Lower leg skin (tissue), 3 donors: ENCODE results near the gene ZNF483.

Source experiments
- POLR2A ChIP-seq, 2 donors: fragments of 450-650 bp; IDR thresholded peaks; one replicate each; pipeline ENCODE4 v1.6.1; 2016 to 2017; ENCODE audit warnings: antibody characterized with exemption in 2 of 2, mild to moderate bottlenecking in 1 of 2, moderate library complexity in 1 of 2
- TF ChIP-seq, protein P1 (sequence below), 3 donors: fragments of 450-650 bp; IDR thresholded peaks; one replicate each; pipeline ENCODE4 v1.5.1; 2016; ENCODE audit warnings: antibody characterized with exemption in 3 of 3, mild to moderate bottlenecking in 3 of 3, moderate library complexity in 2 of 3

DNA sequence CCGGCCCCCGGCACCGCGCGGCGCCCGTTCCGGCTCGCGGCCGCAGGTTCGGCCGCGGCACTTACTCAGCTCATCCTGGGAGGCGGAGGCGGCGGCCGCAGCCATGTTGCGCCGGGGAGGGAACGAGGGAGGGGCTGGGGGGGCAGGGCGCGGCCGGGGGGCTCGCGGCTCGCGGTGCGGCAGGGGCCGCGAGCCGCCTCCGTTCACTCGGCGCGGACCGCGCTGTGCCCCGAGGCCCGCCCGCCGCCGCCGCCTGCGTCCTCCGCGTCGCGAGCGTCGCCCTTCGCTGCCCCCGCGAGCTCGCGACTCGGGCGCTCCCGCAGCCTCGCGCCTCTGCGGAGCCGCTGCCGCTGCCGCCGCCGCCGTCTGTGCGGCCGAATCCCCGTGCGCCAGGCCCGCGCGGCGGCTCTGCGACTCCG is 41.5 kb upstream of the ZNF483 start:
- TF ChIP-seq, protein P1, sequence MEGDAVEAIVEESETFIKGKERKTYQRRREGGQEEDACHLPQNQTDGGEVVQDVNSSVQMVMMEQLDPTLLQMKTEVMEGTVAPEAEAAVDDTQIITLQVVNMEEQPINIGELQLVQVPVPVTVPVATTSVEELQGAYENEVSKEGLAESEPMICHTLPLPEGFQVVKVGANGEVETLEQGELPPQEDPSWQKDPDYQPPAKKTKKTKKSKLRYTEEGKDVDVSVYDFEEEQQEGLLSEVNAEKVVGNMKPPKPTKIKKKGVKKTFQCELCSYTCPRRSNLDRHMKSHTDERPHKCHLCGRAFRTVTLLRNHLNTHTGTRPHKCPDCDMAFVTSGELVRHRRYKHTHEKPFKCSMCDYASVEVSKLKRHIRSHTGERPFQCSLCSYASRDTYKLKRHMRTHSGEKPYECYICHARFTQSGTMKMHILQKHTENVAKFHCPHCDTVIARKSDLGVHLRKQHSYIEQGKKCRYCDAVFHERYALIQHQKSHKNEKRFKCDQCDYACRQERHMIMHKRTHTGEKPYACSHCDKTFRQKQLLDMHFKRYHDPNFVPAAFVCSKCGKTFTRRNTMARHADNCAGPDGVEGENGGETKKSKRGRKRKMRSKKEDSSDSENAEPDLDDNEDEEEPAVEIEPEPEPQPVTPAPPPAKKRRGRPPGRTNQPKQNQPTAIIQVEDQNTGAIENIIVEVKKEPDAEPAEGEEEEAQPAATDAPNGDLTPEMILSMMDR (IDR thresholded peaks at IDR 0.05): no peak
- TF ChIP-seq POLR2A (IDR thresholded peaks at IDR 0.05): no peak
